IMR-90 (cell line): ENCODE results near the gene LRRC8C. TPM values are rescaled to one million over a fixed set of nuclear protein-coding genes. Genes with fewer than 3 reads are reported as not detected.

Experiments used
- ATAC-seq: fragments of 200-7000 bp; cut with Tn5 transposase; 2 replicates; pipeline ENCODE4 v1.9.1; 2020; ENCODE audit warnings: low read depth, mild to moderate bottlenecking, moderate library complexity
- BruUV-seq: library from RNA; stranded (reverse); fragments of 400-500 nt; replicated peaks from 2 replicates; lab custom pipeline; 2021; lab: Mats Ljungman, UMichigan
- CTCF ChIA-PET: fragments of 300-600 bp; formaldehyde crosslinking; extraction: SDS; loops from one replicate; lab custom pipeline; 2021; ENCODE audit warnings: antibody characterized with exemption; lab: Yijun Ruan, JAX
- POLR2A ChIA-PET: fragments of 300-600 bp; sonication (Branson Sonifier 250); formaldehyde crosslinking; loops from one replicate; lab custom pipeline; 2022; ENCODE audit warnings: antibody characterized with exemption; ENCODE audit not compliant: unreplicated experiment; lab: Charles Lee
- DNase-seq: peaks from one replicate; pipeline ENCODE4 v3.0.0; 2013
- H2AFZ ChIP-seq: replicated peaks from 2 replicates; pipeline ENCODE3; 2013; ENCODE audit warnings: low read length, mild to moderate bottlenecking; ENCODE audit not compliant: poor library complexity
- H2AK5ac ChIP-seq: 2 replicates; pipeline ENCODE4 v1.6.1; 2013; ENCODE audit warnings: low read depth, low read length, inconsistent platforms
- H2AK9ac ChIP-seq: replicated peaks from 2 replicates; pipeline ENCODE3; 2013; ENCODE audit warnings: mild to moderate bottlenecking, low read depth, low read length, moderate library complexity; ENCODE audit not compliant: poor library complexity
- H2BK120ac ChIP-seq: 2 replicates; pipeline ENCODE4 v1.6.1; 2013; ENCODE audit warnings: low read depth, low read length, inconsistent platforms
- H2BK15ac ChIP-seq: 3 replicates; pipeline ENCODE4 v1.6.1; 2013; ENCODE audit warnings: low read depth, low read length, inconsistent platforms
- H2BK20ac ChIP-seq: 2 replicates; pipeline ENCODE4 v1.6.1; 2013; ENCODE audit warnings: low read depth, mild to moderate bottlenecking, inconsistent platforms, low read length, moderate library complexity
- H2BK5ac ChIP-seq: 2 replicates; pipeline ENCODE4 v1.6.1; 2013; ENCODE audit warnings: mild to moderate bottlenecking, low read depth, low read length, inconsistent platforms; ENCODE audit not compliant: poor library complexity, severe bottlenecking
- H3K14ac ChIP-seq: replicated peaks from 2 replicates; pipeline ENCODE4 v1.6.1; 2013; ENCODE audit warnings: low read depth, low read length, inconsistent platforms
- H3K18ac ChIP-seq: 2 replicates; pipeline ENCODE4 v1.6.1; 2013; ENCODE audit warnings: low read depth, low read length, control low read depth
- H3K23ac ChIP-seq: 2 replicates; pipeline ENCODE4 v1.6.1; 2013; ENCODE audit warnings: low read depth, low read length, inconsistent platforms
- H3K27ac ChIP-seq: 2 replicates; pipeline ENCODE4 v1.5.1; 2013; ENCODE audit warnings: mild to moderate bottlenecking, control low read depth, low read length; ENCODE audit not compliant: insufficient read depth
- H3K27me3 ChIP-seq: 2 replicates; pipeline ENCODE4 v1.6.1; 2013; ENCODE audit warnings: low read length; ENCODE audit not compliant: control insufficient read depth, insufficient read depth
- H3K36me3 ChIP-seq: 2 replicates; pipeline ENCODE4 v1.6.1; 2013; ENCODE audit warnings: low read length, mixed read lengths; ENCODE audit not compliant: control insufficient read depth, insufficient read depth
- H3K4ac ChIP-seq: 2 replicates; pipeline ENCODE4 v1.6.1; 2013; ENCODE audit warnings: low read depth, low read length, inconsistent platforms
- H3K4me1 ChIP-seq: 2 replicates; pipeline ENCODE4 v1.6.1; 2013; ENCODE audit warnings: low read length, mixed read lengths; ENCODE audit not compliant: control insufficient read depth, insufficient read depth
- H3K4me2 ChIP-seq: 2 replicates; pipeline ENCODE4 v1.6.1; 2013; ENCODE audit warnings: low read depth, mild to moderate bottlenecking, control low read depth, low read length, moderate library complexity
- H3K4me3 ChIP-seq: 2 replicates; pipeline ENCODE4 v1.5.1; 2013; ENCODE audit warnings: low read depth, mild to moderate bottlenecking, control low read depth, low read length, moderate library complexity; ENCODE audit not compliant: insufficient read depth
- H3K56ac ChIP-seq: 2 replicates; pipeline ENCODE4 v1.6.1; 2013; ENCODE audit warnings: low read length, inconsistent platforms; ENCODE audit not compliant: insufficient read depth; ENCODE audit errors: extremely low read depth
- H3K79me1 ChIP-seq, 2 experiments: 2 replicates each; pipeline ENCODE4 v1.6.1; 2013; ENCODE audit warnings: low read length in 2 of 2, inconsistent platforms in 1 of 2, low read depth in 1 of 2
- H3K9ac ChIP-seq: 2 replicates; pipeline ENCODE4 v1.6.1; 2013; ENCODE audit warnings: low read depth, low read length, control low read depth
- H3K9me1 ChIP-seq: 2 replicates; pipeline ENCODE4 v1.6.1; 2013; ENCODE audit warnings: low read length, inconsistent platforms; ENCODE audit not compliant: insufficient read depth
- H3K9me3 ChIP-seq: 2 replicates; pipeline ENCODE4 v1.6.1; 2013; ENCODE audit warnings: low read length; ENCODE audit not compliant: control insufficient read depth, insufficient read depth
- H4K20me1 ChIP-seq: 2 replicates; pipeline ENCODE4 v1.6.1; 2013; ENCODE audit warnings: low read length, inconsistent platforms; ENCODE audit not compliant: insufficient read depth
- H4K5ac ChIP-seq: 2 replicates; pipeline ENCODE4 v1.6.1; 2013; ENCODE audit warnings: mild to moderate bottlenecking, low read depth, low read length, control low read depth
- H4K8ac ChIP-seq, 2 experiments: 2 replicates each; pipeline ENCODE4 v1.6.1; 2013; ENCODE audit warnings: low read depth in 2 of 2, low read length in 2 of 2, control low read depth in 1 of 2, inconsistent platforms in 1 of 2
- H4K91ac ChIP-seq: 2 replicates; pipeline ENCODE4 v1.6.1; 2013; ENCODE audit warnings: low read depth, low read length, inconsistent platforms; ENCODE audit not compliant: insufficient read depth
- BHLHE40 ChIP-seq: fragments of 150-350 bp; IDR thresholded peaks from 2 replicates; pipeline ENCODE4 v1.6.1; 2016; ENCODE audit warnings: mild to moderate bottlenecking, low read depth, low read length
- CEBPB ChIP-seq: IDR thresholded peaks from 2 replicates; pipeline ENCODE4 v1.6.1; 2012; ENCODE audit warnings: low read depth, low read length, improper control_type of control experiment
- CTCF ChIP-seq: conservative IDR thresholded peaks from 2 replicates; pipeline ENCODE4 v1.5.1; 2012; ENCODE audit warnings: mild to moderate bottlenecking, low read depth, low read length, improper control_type of control experiment
- FOS ChIP-seq: fragments of 150-350 bp; IDR thresholded peaks from 2 replicates; pipeline ENCODE4 v1.6.1; 2016; ENCODE audit warnings: low read depth, low read length
- MAFK ChIP-seq: IDR thresholded peaks from 2 replicates; pipeline ENCODE4 v1.6.1; 2012; ENCODE audit warnings: low read depth, low read length, improper control_type of control experiment
- NFE2L2 ChIP-seq: fragments of 150-350 bp; IDR thresholded peaks from 2 replicates; pipeline ENCODE4 v1.6.1; 2016; ENCODE audit warnings: low read depth, mild to moderate bottlenecking, low read length
- POLR2A ChIP-seq: IDR thresholded peaks from 2 replicates; pipeline ENCODE4 v1.6.1; 2012; ENCODE audit warnings: mild to moderate bottlenecking, low read depth, low read length
- RAD21 ChIP-seq: IDR thresholded peaks from 2 replicates; pipeline ENCODE4 v1.6.1; 2012; ENCODE audit warnings: low read length, improper control_type of control experiment
- RFX5 ChIP-seq: IDR thresholded peaks from 2 replicates; pipeline ENCODE4 v1.8.0; 2012; ENCODE audit warnings: low read depth, mild to moderate bottlenecking, low read length, moderate library complexity
- WGBS, 2 experiments: methylation state at CpG; one replicate each; pipeline versions ENCODE4 v1.1.5 to v1.1.7; 2013; ENCODE audit warnings: missing lambda C conversion rate in 2 of 2; ENCODE audit not compliant: insufficient read length in 1 of 2; ENCODE audit errors: extremely low coverage in 2 of 2; 5-methylcytosine and 5-hydroxymethylcytosine counted together
- dilution Hi-C: fragments of 300-500 bp; cut with HindIII; formaldehyde crosslinking; loops from one replicate; pipeline ENCODE4 v1.14.3; 2018; ENCODE audit warnings: low sequenced_read_pairs; ENCODE audit not compliant: unreplicated experiment
- in situ Hi-C: fragments of 300-500 bp; cut with MboI; formaldehyde crosslinking; loops from 3 replicates; pipeline ENCODE4 v1.14.3; 2019; ENCODE audit warnings: low sequenced_read_pairs, inconsistent platforms, mixed read lengths
- intact Hi-C: fragments of 100-400 bp; cut with micrococcal nuclease; formaldehyde crosslinking; loops from 2 replicates; pipeline ENCODE4 v1.10.0; 2022
- polyA plus RNA-seq, 3 experiments: library from polyadenylated mRNA; depleted of rRNA; stranded (reverse); fragments of >200 nt; gene quantifications; 2 replicates each; pipeline ENCODE4 v1.2.3, GENCODE V29; 2012; ENCODE audit warnings: low replicate concordance in 1 of 3
- total RNA-seq: library from RNA; depleted of rRNA; stranded (reverse); fragments of >200 nt; gene quantifications from 2 replicates; pipeline ENCODE4 v1.2.3, GENCODE V29; 2012
- TF ChIP-seq, protein P1 (sequence below): fragments of 150-350 bp; IDR thresholded peaks from 2 replicates; pipeline ENCODE4 v1.6.1; 2017; ENCODE audit warnings: mild to moderate bottlenecking, antibody characterized with exemption, low read length, low read depth

The LRRC8C gene
- total and polyA plus RNA-seq, 2 of the 4 experiments (the other 2 are of a cell fraction), result 6.5 to 12.9 TPM

DNA sequence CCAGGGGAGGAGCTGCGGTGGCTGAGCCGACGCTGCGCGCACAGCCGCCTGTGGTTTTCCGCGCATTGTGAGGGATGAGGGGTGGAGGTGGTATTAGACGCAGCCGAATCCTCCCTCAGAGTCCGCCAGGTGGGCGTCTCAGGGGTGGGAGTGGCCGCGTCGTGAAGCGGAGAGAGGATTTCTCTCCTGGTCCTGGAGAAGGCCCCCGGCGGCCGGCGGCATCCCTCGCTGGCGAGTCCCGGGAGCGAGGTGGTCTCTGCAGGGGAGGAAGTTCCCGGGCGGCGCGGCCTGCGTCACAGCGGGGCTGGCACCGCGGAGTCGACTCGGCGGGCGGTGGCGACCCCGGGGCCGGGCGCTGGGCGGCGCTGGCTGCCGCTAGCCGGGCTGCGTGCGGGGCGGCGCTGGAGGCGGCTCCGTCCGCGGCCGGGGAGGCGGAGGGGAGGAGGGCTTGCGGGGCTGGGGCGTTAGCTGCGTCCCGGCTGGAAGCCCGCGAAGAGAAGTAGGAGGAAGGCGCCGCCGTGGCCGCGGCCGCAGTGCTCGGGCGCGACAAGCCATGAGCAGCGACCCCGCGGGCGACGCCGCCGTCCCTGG is at the start of gene LRRC8C (continued):
- TF ChIP-seq, protein P1, sequence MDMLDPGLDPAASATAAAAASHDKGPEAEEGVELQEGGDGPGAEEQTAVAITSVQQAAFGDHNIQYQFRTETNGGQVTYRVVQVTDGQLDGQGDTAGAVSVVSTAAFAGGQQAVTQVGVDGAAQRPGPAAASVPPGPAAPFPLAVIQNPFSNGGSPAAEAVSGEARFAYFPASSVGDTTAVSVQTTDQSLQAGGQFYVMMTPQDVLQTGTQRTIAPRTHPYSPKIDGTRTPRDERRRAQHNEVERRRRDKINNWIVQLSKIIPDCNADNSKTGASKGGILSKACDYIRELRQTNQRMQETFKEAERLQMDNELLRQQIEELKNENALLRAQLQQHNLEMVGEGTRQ, result no peak
- no peak for TF ChIP-seq FOS
- TF ChIP-seq MAFK, result no peak
- TF ChIP-seq RFX5, result no peak
- no peak for TF ChIP-seq NFE2L2

GRCh38 chr1:89584211-89584610 is 48.7 kb upstream of the LRRC8C start:
- no peak overlapping the region for H2AK9ac ChIP-seq
- H3K18ac ChIP-seq, result no peak overlapping the region
- H3K4me2 ChIP-seq, result no peak overlapping the region
- H2BK15ac ChIP-seq, result no peak overlapping the region
- intact Hi-C loops, result no loop called here
- no peaks in the 10 kb centered on the region for H3K4me1 ChIP-seq
- no peak for TF ChIP-seq BHLHE40
- TF ChIP-seq RAD21, result no peak
- no peak for TF ChIP-seq CTCF
- TF ChIP-seq CEBPB, result no peak
- TF ChIP-seq POLR2A, result no peak
- TF ChIP-seq NFE2L2, result no peak
- dilution Hi-C loops, result loop anchor here (25.0 kb wide), 1 partner anchor 97 kb away; no protein-coding TSS in a partner anchor
- BruUV-seq, result no TSS peak
- H2BK5ac ChIP-seq, result no peak overlapping the region
- no peak for DNase-seq
- no peak overlapping the region for H2AK5ac ChIP-seq
- no peaks in the 10 kb centered on the region for H3K27me3 ChIP-seq
- no peak overlapping the region for H3K4me3 ChIP-seq
- no CpG with 5 or more reads among the region's 2 CpGs for WGBS, 2 experiments
- H2BK120ac ChIP-seq, result no peak overlapping the region
- H3K9me3 ChIP-seq, result no peaks in the 10 kb centered on the region
- no peak overlapping the region for H4K5ac ChIP-seq
- H3K27ac ChIP-seq, result no peak overlapping the region
- no peak overlapping the region for H3K4ac ChIP-seq
- no peaks in the 10 kb centered on the region for H3K79me1 ChIP-seq
- H3K36me3 ChIP-seq, result no peaks in the 10 kb centered on the region
- no peak overlapping the region for H3K56ac ChIP-seq
- no peak overlapping the region for H4K91ac ChIP-seq
- ChIA-PET POLR2A (no interaction called here), CTCF (no interaction called here)
- no peak for ATAC-seq
- H2AFZ ChIP-seq, result no peak overlapping the region
- no peak overlapping the region for H3K14ac ChIP-seq
- no peak overlapping the region for H2BK20ac ChIP-seq
- no peak overlapping the region for H3K23ac ChIP-seq
- H3K9ac ChIP-seq, result no peak overlapping the region
- no peak overlapping the region for H4K8ac ChIP-seq
- no peaks in the 10 kb centered on the region for H3K9me1 ChIP-seq
- H4K20me1 ChIP-seq, result no peaks in the 10 kb centered on the region
- in situ Hi-C loops, result no loop called here
